OCI-LY3 (cell line): ENCODE results near the gene FREM1.

Experiments used
- CTCF ChIP-seq: fragments of 200-600, 300-600 bp; sonication (generic); IDR thresholded peaks from 2 replicates; pipeline ENCODE4 v1.5.1; 2014; ENCODE audit warnings: antibody characterized with exemption, low read length, low read depth
- EZH2phosphoT487 ChIP-seq: fragments of 200-600 bp; shearing (Covaris generic); IDR thresholded peaks from 2 replicates; pipeline ENCODE4 v1.6.1; 2018; ENCODE audit warnings: antibody characterized with exemption, mixed run types, low read depth

- TF ChIP-seq CTCF: no peak
- no peak for TF ChIP-seq EZH2phosphoT487
These were observed 2.6 kb upstream of the FREM1 start for GRCh38 chr9:14912859-14913258.
